Loucy (cell line): ENCODE data around the gene CTNNA2.

Source experiments
- EZH2phosphoT487 ChIP-seq: fragments of 200-600 bp; IDR thresholded peaks from 2 replicates; pipeline ENCODE4 v1.6.1; 2018; ENCODE audit warnings: antibody characterized with exemption, mild to moderate bottlenecking, moderate library complexity, borderline replicate concordance
- TF ChIP-seq, protein P1 (sequence below): fragments of 200-600 bp; sonication (generic); conservative IDR thresholded peaks from 2 replicates; pipeline ENCODE4 v1.5.1; 2014; ENCODE audit warnings: mild to moderate bottlenecking, antibody characterized with exemption, low read length

- TF ChIP-seq, protein P1, sequence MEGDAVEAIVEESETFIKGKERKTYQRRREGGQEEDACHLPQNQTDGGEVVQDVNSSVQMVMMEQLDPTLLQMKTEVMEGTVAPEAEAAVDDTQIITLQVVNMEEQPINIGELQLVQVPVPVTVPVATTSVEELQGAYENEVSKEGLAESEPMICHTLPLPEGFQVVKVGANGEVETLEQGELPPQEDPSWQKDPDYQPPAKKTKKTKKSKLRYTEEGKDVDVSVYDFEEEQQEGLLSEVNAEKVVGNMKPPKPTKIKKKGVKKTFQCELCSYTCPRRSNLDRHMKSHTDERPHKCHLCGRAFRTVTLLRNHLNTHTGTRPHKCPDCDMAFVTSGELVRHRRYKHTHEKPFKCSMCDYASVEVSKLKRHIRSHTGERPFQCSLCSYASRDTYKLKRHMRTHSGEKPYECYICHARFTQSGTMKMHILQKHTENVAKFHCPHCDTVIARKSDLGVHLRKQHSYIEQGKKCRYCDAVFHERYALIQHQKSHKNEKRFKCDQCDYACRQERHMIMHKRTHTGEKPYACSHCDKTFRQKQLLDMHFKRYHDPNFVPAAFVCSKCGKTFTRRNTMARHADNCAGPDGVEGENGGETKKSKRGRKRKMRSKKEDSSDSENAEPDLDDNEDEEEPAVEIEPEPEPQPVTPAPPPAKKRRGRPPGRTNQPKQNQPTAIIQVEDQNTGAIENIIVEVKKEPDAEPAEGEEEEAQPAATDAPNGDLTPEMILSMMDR, result no peak
- no peak for TF ChIP-seq EZH2phosphoT487
Observed at GRCh38 chr2:79487399-79487798, 25.5 kb upstream of the CTNNA2 start.
